Anterior cingulate cortex (tissue), 58 donors: ENCODE data around the gene REM1.
"Not testable (repeated sequence)": the region's sequence is repeated elsewhere in the genome, so short reads cannot be mapped to it uniquely, and the experiment has no call there.

Experiments used
- DNase-seq, 58 donors: peaks; one replicate each; lab custom pipeline; 2025; lab: John Stamatoyannopoulos, UW

REM1 gene

GRCh38 chr20:31474758-31475427, at the start of gene REM1, which contains the start of gene DEFB124:
TSS of gene REM1 (plus strand) at chr20:31475288. CDS start at chr20:31476446, 1,158 bp downstream.
TSS of gene DEFB124 (minus strand) at chr20:31475127. CDS start at chr20:31473013, 2,114 bp downstream.
- DNase-seq = no peak

GRCh38 chr20:31425797-31426196, 49.3 kb upstream of the REM1 start:
- no peak for DNase-seq

GRCh38 chr20:31426891-31427551, 48.1 kb upstream of the REM1 start:
- not testable (repeated sequence) for DNase-seq

- not testable (repeated sequence) for DNase-seq
Observed at GRCh38 chr20:31427576-31427975, 47.5 kb upstream of the REM1 start.

- no peak for DNase-seq
Observed at GRCh38 chr20:31430568-31431115, 44.4 kb upstream of the REM1 start.

- DNase-seq = no peak
Observed at GRCh38 chr20:31440012-31440659, 35.0 kb upstream of the REM1 start, which contains the start of gene DEFB123. TSS of gene DEFB123 (plus strand) at chr20:31440632. CDS start at chr20:31440699, 67 bp downstream.

- DNase-seq = no peak
Observed at GRCh38 chr20:31446084-31446819, 28.8 kb upstream of the REM1 start.

- DNase-seq = no peak
Observed at GRCh38 chr20:31449511-31450414, 25.3 kb upstream of the REM1 start.

GRCh38 chr20:31452575-31452974, 22.5 kb upstream of the REM1 start:
- no peak for DNase-seq

GRCh38 chr20:31454361-31454760, 20.7 kb upstream of the REM1 start:
- DNase-seq = no peak

GRCh38 chr20:31470946-31471345, 4.1 kb upstream of the REM1 start:
- DNase-seq = not testable (repeated sequence)

GRCh38 chr20:31472395-31473330, 2.4 kb upstream of the REM1 start:
- DNase-seq = no peak

- DNase-seq = no peak
Observed at GRCh38 chr20:31473331-31474096, 1.6 kb upstream of the REM1 start.

GRCh38 chr20:31474097-31474436, 1.0 kb upstream of the REM1 start:
- no peak for DNase-seq

- no peak for DNase-seq
Observed at GRCh38 chr20:31475472-31476293, 595 bp downstream of the REM1 start.

- DNase-seq = no peak
Observed at GRCh38 chr20:31476294-31476585, 1.2 kb downstream of the REM1 start.

- no peak for DNase-seq
Observed at GRCh38 chr20:31476643-31477215, 1.6 kb downstream of the REM1 start.
